Measurements from ENCODE around the gene SIVA1.

Gene SIVA1

DNA sequence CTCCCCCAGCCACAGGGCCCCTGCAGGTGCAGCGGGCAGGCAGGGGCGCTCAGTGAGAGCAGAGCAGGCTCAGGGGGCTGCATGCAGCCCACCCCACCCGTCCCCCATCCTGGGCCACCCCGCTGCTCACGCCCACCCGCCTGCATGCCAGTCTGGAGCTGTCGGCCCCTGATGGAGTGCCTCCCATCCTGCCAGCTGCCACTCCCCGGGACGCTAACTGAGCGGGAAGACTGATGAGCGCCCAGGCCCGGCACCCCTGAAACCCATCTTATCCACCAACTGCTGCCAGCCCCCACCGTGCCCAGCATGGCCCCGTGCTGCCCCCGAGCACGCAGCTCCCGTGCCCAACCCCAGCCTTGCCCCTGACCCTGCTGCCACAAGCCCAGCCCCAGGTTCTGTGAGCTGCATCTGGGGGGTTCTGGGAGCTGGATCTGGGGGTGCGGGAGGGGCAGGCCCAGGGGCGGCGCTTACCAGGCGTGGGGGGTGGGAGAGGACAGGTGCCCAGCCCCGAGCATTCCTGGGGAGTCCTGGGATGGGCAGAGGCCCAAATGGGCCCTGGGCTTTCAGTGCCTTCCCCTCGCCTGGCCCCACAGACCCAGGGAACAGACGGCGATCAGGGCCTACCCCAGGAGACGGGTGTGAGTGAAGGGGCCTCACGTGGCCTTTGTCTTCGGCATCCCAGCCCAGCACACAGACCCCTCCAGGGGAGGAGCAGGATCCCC is 29.3 kb downstream of the SIVA1 start:
- TF ChIP-seq GATA2 (IDR thresholded peaks at IDR 0.05; ENCODE audit: low read depth, low read length), result no peak

DNA sequence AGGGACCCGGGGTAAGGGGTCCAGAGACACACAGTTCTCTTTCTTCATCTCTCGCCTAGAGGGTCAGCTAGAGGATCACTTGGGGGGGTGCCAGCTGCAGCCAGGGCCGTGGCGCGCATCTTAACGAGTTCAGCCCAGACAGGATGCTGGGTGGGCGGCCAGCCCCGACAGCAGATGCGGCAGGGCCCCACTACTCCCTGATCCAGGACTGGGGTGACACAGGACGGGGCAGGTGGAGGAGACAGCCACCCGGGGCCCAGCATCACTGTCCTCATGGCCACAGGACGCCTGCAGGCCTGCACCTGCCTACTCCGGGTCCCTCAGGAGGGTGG is 29.8 kb downstream of the SIVA1 start:
- TF ChIP-seq GATA2 (IDR thresholded peaks at IDR 0.05; ENCODE audit: low read depth, low read length) (no peak), GATA3 (IDR thresholded peaks at IDR 0.05; ENCODE audit: low read depth, low read length) (no peak)

DNA sequence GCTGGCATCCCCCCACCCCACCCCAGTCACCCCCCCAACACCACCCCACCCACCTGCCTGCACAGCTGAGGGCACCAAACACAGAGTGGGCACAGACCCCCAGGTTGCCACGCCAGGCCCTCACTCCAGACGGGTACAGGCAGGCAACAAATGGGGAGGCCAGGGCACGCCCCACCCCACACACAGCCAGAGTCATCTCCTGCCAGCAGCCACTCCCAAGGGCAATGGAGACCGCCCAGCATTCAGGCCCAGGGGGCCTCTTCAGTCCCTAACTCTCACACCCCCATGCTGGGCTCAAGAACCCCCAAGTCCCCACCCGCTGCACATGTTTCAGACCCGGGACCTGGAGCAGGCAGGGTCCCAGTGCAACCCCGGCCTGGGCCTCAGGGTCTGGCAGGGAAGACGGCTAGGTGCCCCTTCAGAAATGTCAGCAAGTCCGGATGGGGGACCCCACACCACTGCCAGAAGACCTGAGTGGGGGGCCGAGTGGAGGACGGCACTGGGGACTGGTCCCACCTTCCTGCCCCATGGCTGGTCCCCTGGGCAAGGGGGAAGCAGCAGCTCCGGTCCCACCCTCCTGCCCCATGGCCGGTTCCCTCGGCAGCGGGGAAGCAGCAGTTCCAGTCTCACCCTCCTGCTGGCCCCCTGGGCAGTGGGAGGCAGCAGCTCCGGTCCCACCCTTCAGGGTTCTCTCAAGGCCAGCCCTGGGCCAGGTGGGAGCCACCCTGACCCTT is 30.7 kb downstream of the SIVA1 start:
- TF ChIP-seq GATA3 (IDR thresholded peaks at IDR 0.05; ENCODE audit: low read depth, low read length) (no peak), GATA2 (IDR thresholded peaks at IDR 0.05; ENCODE audit: low read depth, low read length) (no peak)

DNA sequence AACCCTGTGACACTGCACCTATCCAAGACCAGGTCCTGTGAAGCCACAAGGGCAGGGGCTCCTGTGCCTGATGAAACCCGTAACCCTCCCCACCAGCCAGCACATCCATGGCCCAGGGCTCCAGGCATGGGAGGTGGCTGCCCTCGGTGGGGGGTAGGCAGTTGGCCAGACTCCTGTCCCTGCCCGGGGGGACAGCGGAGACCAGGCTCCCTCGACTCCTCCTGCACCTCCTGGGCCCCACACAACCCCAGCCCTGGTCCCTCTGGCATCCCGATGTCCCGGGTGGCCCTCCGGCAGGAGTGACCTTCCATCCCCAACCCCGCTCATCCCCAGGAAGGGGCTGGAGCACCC is 31.2 kb downstream of the SIVA1 start:
- TF ChIP-seq GATA2 (IDR thresholded peaks at IDR 0.05; ENCODE audit: low read depth, low read length), result no peak

DNA sequence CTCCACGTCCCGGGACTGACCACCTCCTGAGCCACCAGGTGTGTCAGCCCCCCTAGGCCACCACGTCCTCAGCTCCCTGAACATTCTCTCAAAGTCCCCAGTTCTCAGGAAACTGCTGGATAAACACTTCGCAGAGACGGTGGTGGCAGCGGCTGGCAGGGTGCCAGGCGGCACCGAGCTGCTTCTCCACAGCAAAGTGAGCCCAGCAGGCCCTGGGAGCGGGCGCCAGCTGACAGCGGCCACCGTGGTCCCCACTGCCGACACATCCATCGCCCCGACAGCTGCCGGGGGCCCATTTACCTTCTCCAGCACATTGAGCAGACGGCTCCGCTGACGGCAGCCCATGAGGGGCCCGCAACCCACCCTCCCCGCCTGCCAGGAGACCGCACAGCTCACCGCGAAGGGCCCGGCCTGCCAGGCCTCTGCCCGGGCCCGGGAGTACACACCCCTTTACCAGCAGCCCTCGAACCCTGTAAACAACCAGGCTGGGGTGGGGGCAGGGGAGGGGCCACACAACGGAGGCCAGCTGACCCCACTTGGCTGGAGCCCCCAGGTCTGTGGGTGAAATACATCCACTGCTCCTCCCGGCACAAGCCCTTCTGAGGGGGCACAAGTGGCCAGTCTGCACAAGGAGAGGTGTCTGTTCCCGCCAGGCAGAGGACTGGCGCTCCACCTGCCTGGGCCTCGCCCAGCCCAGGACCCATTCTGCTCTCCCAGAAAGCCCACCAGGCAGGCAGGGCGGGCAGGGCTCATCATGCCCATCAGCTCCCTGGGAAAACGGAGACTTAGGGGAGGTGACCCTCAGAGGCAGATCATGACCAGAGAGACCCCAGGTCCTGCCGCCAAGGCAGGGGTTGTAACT is 32.1 kb downstream of the SIVA1 start:
- TF ChIP-seq GATA2 (IDR thresholded peaks at IDR 0.05; ENCODE audit: low read depth, low read length) (no peak), GATA3 (IDR thresholded peaks at IDR 0.05; ENCODE audit: low read depth, low read length) (no peak)

DNA sequence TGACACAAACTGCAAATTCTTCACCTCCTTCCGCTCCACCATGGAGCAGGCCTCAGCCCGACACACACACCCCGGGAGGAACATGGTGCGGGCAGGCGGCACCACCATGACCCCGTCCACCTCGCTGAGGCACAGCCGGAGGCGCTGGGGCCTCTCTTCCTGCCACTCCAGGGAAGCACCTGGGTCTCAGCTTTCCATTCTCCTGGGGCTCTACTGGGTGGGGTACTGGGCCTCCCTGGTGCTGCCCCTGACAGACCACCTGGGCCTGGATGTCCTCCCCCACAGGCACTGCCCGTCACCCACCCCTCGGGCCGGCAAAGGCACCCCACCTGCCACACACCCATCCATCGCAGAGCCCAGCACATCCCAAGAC is 32.7 kb downstream of the SIVA1 start:
- TF ChIP-seq GATA2 (IDR thresholded peaks at IDR 0.05; ENCODE audit: low read depth, low read length) (no peak), GATA3 (IDR thresholded peaks at IDR 0.05; ENCODE audit: low read depth, low read length) (no peak)

DNA sequence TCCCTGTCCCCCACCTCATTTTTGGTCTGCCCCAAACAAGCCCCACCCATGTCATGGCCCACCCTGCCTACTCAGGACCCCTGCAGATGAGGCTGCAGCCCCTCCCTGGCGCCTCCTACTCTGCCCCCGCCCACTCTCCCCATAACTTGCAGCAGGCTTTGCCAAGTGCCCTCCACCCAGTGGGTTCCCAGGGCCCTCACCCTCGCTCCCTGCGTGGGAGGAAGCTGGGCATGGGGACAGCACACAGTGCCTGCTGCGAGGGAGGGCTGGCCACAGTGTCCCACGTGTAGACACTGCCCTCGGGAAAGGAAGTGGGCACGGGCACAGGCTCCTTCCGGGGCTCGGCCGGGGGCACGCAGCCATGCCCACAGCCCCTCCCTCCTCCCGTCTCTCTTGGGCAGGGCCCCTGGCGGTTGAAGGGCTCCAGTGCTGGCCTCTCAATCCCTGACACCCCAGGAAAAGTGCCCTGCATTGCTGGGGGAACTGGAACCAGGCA is 33.2 kb downstream of the SIVA1 start:
- TF ChIP-seq GATA2 (IDR thresholded peaks at IDR 0.05; ENCODE audit: low read depth, low read length) (no peak), GATA3 (IDR thresholded peaks at IDR 0.05; ENCODE audit: low read depth, low read length) (no peak)

DNA sequence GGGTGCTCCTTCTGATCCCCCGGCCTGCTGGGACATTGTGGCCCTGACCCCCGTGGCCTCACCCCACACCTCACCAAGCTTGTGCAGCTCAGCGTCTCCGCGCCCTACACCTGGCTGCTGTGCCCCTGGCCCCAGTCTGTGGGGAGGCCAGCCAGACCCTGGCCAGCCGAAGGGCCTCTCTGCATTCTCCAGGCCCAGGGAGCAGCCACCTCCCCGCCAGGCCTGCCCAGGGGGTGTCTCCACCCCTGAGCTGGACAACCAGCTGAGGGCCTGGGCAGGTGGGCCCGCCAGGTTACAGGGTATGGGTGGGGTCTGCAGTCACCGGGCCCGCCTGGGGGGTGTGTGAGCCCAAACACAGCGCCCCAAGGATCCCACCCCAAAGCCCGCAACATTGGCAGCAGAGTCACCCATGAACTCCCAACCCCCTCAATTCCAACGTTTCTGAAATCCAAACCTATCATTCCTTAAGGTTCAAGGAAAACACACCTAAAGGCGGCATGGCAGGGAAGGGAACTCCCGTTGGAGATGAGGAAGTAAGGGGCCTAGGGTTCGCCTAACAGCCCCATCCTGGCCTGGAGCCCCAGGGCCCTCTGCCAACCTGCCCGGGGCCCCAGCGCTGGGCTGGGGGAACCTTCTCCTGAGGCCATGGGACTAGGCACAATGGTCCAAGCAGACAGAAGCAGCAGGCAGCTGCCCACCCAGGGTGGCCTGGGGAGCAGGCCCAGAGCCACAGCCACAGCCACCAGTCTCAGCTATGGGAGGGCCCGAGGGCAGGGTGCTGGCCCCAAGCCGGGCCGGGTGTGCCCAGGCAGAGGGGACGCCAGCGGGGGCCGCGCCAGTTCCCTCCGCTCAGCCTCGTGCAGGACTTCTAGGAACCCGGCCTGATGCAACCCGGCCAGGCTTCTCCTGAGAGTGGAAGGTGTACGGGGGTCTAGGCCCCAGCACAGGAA is 34.1 kb downstream of the SIVA1 start:
- TF ChIP-seq GATA2 (IDR thresholded peaks at IDR 0.05; ENCODE audit: low read depth, low read length) (no peak), GATA3 (IDR thresholded peaks at IDR 0.05; ENCODE audit: low read depth, low read length) (no peak)

DNA sequence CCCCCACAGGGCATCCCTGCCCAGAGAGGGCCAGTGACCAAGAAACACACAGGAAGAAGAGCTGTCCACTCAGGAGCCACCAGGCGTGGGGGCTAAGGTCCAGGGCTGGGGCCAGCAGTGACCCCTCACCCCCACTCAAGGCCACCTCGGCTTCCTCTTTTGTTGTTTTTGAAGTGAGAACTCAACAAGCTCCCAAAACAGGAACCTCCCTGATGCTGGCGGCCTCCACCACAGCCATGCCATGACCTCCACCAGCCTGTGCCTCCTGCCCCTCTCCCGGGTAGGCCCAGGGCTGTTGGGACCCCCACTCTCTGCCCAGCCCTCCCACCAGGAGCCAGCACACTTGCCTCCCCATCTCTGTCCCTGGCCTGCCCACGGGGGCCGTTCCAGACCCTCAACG is 34.8 kb downstream of the SIVA1 start:
- TF ChIP-seq GATA3 (IDR thresholded peaks at IDR 0.05; ENCODE audit: low read depth, low read length), result no peak
- TF ChIP-seq GATA2 (IDR thresholded peaks at IDR 0.05; ENCODE audit: low read depth, low read length), result no peak

DNA sequence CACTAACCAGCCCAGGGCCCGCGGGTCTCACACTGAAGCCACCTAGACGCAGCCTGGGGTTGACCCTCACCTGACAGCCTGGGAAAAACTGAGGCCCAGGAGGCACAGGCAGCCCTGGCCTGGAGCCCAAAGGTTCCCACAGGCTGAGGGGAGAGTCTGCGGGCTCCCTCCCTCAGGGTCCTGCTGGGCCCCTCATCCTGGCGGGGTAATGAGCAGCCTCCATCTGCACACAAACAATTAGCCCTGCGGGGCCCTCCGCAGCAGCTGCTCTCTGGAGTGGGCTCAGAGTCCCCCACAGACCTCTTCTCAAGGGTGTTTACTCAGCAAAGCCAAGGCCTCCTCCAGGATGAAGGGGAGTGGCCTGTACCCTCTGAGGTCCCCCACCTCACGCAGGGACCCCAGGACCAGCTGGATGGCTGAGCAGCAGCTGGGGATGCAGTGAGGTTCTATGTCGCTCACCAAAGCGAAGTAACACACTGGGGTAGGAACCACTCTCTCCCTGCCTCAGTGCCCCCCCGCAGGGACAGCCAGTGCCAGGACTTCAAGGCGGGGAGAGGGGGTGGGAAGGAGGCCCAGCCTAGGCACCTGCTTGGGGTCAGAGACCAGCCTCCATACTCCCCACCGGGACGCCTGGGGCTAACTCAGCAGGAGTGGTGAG is 35.3 kb downstream of the SIVA1 start:
- TF ChIP-seq GATA3 (IDR thresholded peaks at IDR 0.05; ENCODE audit: low read depth, low read length), result no peak
- TF ChIP-seq GATA2 (IDR thresholded peaks at IDR 0.05; ENCODE audit: low read depth, low read length), result no peak

DNA sequence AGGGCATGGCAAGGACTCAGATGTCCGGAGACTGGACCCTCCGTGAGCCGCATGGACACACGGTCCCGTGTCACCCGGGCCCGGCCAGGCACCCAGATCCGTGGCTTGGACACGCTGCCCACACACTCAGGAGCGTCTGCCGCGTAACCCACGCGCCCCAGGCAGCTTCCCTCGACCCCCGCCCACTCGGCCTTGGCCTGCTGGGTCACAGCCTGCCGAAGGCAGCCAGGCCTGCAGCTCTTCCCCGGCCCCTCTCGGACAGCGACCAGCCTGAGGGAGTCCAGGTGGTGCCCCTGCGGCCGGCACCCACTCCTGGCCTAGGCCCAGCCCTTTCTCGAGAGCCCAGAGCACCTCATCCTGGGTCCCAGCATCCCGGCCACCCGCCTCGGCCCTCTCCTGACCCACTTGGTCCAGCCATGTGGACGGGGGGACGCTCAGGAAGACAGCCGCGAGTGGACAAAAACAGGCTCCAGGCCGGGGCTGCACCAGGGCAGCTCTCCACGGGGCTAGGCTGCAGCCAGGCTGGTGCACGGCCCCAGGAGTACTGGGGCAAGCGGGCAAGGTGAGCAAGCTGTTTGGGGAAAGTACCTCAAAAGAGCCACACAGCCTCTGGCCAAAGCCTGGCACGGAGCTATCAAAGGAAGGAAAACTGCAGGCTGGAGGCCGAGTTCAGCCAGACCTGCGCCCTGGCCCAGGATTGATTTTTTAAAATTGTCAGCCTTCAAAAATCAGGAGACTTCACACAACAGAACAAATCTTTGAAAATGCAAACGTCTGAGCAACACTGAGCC is 36.1 kb downstream of the SIVA1 start:
- no peak for TF ChIP-seq GATA3 (IDR thresholded peaks at IDR 0.05; ENCODE audit: low read depth, low read length)
- no peak for TF ChIP-seq GATA2 (IDR thresholded peaks at IDR 0.05; ENCODE audit: low read depth, low read length)

Data from SH-SY5Y (cell line).